Measurements from ENCODE around the gene TMEM87B. TPM values are rescaled to one million over a fixed set of nuclear protein-coding genes. Genes with fewer than 3 reads are reported as not detected.
"Not testable (repeated sequence)": the region's sequence is repeated elsewhere in the genome, so short reads cannot be mapped to it uniquely, and the experiment has no call there.

TMEM87B gene
- total RNA-seq, 1 experiment from 2014 or later: 37.0 TPM

DNA sequence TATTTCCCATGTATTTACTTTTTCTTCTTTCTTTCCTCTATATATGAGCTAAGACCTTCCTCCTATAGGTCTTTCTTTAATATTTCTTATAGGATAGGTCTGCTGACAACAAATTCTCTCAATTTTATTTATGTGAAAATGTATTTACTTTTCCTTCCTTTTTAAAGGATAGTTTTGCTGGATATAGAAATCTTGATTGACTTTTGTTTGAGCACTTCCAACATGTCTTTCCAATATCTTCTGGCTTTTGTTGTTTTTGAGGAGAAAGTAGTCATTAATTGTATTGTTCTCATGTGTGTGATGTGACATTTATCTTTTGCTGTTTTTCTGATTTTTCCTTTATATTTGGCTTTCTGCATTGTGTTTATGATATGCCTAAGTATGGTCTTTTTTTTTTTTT is 54.2 kb downstream of the TMEM87B start:
- Mint-ChIP-seq H3K4me1 (ENCODE audit: low read depth, unreplicated experiment) (no peaks in the 10 kb centered on the region), H3K9me3 (ENCODE audit: low read depth, unreplicated experiment) (peaks cover 5% of the 10 kb centered on the region), H3K27me3 (ENCODE audit: unreplicated experiment) (no peaks in the 10 kb centered on the region), H3K27ac (ENCODE audit: unreplicated experiment) (no peak overlapping the region), H3K4me3 (ENCODE audit: low read depth, unreplicated experiment) (no peak overlapping the region), H3K36me3 (ENCODE audit: insufficient read depth, unreplicated experiment) (peaks cover 44% of the 10 kb centered on the region)
- CTCF ChIA-PET: interaction anchor here (1.1 kb wide), 1 partner anchor 54 kb away, joined by 3 read pairs; the partner anchor contains the start of gene TMEM87B
- intact Hi-C loops (cut with micrococcal nuclease; ENCODE audit: unreplicated experiment): no loop called here
- TF ChIP-seq, protein P1, sequence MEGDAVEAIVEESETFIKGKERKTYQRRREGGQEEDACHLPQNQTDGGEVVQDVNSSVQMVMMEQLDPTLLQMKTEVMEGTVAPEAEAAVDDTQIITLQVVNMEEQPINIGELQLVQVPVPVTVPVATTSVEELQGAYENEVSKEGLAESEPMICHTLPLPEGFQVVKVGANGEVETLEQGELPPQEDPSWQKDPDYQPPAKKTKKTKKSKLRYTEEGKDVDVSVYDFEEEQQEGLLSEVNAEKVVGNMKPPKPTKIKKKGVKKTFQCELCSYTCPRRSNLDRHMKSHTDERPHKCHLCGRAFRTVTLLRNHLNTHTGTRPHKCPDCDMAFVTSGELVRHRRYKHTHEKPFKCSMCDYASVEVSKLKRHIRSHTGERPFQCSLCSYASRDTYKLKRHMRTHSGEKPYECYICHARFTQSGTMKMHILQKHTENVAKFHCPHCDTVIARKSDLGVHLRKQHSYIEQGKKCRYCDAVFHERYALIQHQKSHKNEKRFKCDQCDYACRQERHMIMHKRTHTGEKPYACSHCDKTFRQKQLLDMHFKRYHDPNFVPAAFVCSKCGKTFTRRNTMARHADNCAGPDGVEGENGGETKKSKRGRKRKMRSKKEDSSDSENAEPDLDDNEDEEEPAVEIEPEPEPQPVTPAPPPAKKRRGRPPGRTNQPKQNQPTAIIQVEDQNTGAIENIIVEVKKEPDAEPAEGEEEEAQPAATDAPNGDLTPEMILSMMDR (IDR thresholded peaks at IDR 0.05; ENCODE audit: unreplicated experiment): no peak
- DNase-seq: no peak
- BruUV-seq (replicated peaks): no TSS peak

DNA sequence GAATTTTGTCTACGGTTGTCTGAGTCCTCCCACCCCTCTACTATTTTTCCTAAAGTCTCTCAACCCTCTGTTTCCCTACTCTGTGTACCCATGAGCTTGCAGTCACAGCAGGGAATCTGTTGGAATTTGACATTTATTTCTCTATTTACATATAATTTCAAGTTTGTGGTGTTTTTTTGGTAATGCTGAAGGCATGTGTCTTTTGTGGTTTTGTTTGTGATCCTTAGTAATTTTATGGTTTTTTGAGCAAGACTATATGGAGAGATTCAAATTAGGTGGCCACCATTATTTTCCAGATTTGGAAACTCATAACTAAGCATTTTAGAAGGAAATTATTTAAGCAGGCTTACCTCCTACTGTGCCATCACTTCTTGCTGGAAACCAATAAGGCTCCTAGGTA is 55.9 kb downstream of the TMEM87B start:
- intact Hi-C loops (cut with micrococcal nuclease; ENCODE audit: unreplicated experiment): loop anchor here (10.0 kb wide), 1 partner anchor 56 kb away; the partner anchor contains the start of gene TMEM87B
- no peaks in the 10 kb centered on the region for H3K27me3 Mint-ChIP-seq (ENCODE audit: unreplicated experiment)
- CTCF ChIA-PET: no interaction called here
- no peak overlapping the region for H3K4me3 Mint-ChIP-seq (ENCODE audit: low read depth, unreplicated experiment)
- TF ChIP-seq, protein P1 (IDR thresholded peaks at IDR 0.05; ENCODE audit: unreplicated experiment): no peak
- BruUV-seq (replicated peaks): no TSS peak
- no peak for DNase-seq
- H3K27ac Mint-ChIP-seq (ENCODE audit: unreplicated experiment): no peak overlapping the region
- no peaks in the 10 kb centered on the region for H3K4me1 Mint-ChIP-seq (ENCODE audit: low read depth, unreplicated experiment)
- peaks cover 5% of the 10 kb centered on the region for H3K9me3 Mint-ChIP-seq (ENCODE audit: low read depth, unreplicated experiment)
- peaks cover 41% of the 10 kb centered on the region for H3K36me3 Mint-ChIP-seq (ENCODE audit: insufficient read depth, unreplicated experiment)

- H3K27ac Mint-ChIP-seq (ENCODE audit: unreplicated experiment); H3K4me1 Mint-ChIP-seq (ENCODE audit: low read depth, unreplicated experiment); BruUV-seq (replicated peaks); H3K4me3 Mint-ChIP-seq (ENCODE audit: low read depth, unreplicated experiment); H3K9me3 Mint-ChIP-seq (ENCODE audit: low read depth, unreplicated experiment); H3K27me3 Mint-ChIP-seq (ENCODE audit: unreplicated experiment); CTCF ChIA-PET; DNase-seq: not testable (repeated sequence)
- H3K36me3 Mint-ChIP-seq (ENCODE audit: insufficient read depth, unreplicated experiment): peaks cover 25% of the 10 kb centered on the region
- intact Hi-C loops (cut with micrococcal nuclease; ENCODE audit: unreplicated experiment): loop anchor here (10.0 kb wide), 1 partner anchor 59 kb away; the partner anchor contains the start of gene TMEM87B
These were observed 58.3 kb downstream of the TMEM87B start for GRCh38 chr2:112113354-112113753.

DNA sequence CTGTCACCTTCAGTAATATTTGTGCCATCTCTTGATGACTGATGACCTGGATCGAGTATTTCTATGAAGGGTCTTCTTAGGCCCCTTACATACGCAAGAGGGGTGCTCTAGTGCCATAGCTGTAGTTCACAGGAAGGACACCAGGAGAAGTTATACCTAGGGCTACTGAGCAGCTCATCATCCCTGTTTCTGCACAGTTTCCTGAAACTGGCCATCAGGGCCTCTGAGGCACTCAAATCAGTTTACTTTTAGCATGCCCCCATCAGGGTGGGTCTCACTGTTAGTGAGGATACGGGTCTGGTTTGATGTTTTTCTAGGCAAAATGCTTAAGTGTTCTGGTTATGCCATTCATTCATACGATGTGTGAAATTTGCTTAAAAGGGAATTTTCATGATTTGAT is 63.1 kb downstream of the TMEM87B start:
- CTCF ChIA-PET: no interaction called here
- Mint-ChIP-seq H3K27ac (ENCODE audit: unreplicated experiment) (no peak overlapping the region), H3K4me3 (ENCODE audit: low read depth, unreplicated experiment) (no peak overlapping the region), H3K27me3 (ENCODE audit: unreplicated experiment) (no peaks in the 10 kb centered on the region), H3K36me3 (ENCODE audit: insufficient read depth, unreplicated experiment) (peaks cover 6% of the 10 kb centered on the region), H3K4me1 (ENCODE audit: low read depth, unreplicated experiment) (no peaks in the 10 kb centered on the region), H3K9me3 (ENCODE audit: low read depth, unreplicated experiment) (peaks cover 2% of the 10 kb centered on the region)
- no TSS peak for BruUV-seq (replicated peaks)
- TF ChIP-seq, protein P1 (IDR thresholded peaks at IDR 0.05; ENCODE audit: unreplicated experiment): no peak
- no peak for DNase-seq
- intact Hi-C loops (cut with micrococcal nuclease; ENCODE audit: unreplicated experiment): loop anchor here (10.0 kb wide), 1 partner anchor 63 kb away; the partner anchor contains the start of gene TMEM87B

DNA sequence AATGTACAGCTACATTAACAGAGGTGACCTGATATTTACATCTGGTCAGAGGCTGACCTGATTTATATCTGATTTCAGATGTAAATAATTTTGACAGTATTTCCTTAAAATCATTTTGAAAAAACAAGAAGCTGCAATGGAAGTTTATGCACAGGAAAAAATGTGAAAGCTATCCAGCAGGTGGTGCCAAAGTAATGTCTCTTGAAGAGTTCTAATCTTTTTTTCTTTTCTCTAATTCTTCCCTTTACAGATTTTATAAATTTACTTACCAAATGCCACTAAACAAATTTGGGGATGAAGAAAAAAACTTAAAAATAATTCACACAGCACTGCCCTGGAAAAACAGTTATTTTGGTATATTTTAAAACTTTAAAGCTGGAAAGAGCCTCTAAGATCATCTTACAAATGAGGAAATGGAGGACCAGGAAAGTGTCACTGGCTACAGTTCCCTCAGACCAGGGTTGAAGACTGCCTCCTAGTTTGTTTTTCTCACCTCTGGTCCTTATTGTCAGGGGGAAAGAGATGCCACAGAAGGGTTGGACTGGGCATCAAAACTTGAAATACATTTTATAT is 66.7 kb downstream of the TMEM87B start:
- Mint-ChIP-seq H3K36me3 (ENCODE audit: insufficient read depth, unreplicated experiment) (peaks cover 6% of the 10 kb centered on the region), H3K27me3 (ENCODE audit: unreplicated experiment) (no peaks in the 10 kb centered on the region), H3K27ac (ENCODE audit: unreplicated experiment) (no peak overlapping the region), H3K4me3 (ENCODE audit: low read depth, unreplicated experiment) (no peak overlapping the region), H3K9me3 (ENCODE audit: low read depth, unreplicated experiment) (peaks cover 7% of the 10 kb centered on the region), H3K4me1 (ENCODE audit: low read depth, unreplicated experiment) (no peaks in the 10 kb centered on the region)
- no TSS peak for BruUV-seq (replicated peaks)
- intact Hi-C loops (cut with micrococcal nuclease; ENCODE audit: unreplicated experiment): no loop called here
- CTCF ChIA-PET: interaction anchor here (0.5 to 1.0 kb wide), 3 partner anchors 312 to 568 kb away, joined by 3 to 5 read pairs (median 4); partner anchors contain the start of gene RGPD8
- TF ChIP-seq, protein P1 (IDR thresholded peaks at IDR 0.05; ENCODE audit: unreplicated experiment): no peak
- DNase-seq: peak; percentile 27
